ENCODE measurements around the gene SULT1A3. TPM values are rescaled to one million over a fixed set of nuclear protein-coding genes. Genes with fewer than 3 reads are reported as not detected.

The SULT1A3 gene
- total RNA-seq, 1 donor from 2014 or later: 26.4 TPM

DNA sequence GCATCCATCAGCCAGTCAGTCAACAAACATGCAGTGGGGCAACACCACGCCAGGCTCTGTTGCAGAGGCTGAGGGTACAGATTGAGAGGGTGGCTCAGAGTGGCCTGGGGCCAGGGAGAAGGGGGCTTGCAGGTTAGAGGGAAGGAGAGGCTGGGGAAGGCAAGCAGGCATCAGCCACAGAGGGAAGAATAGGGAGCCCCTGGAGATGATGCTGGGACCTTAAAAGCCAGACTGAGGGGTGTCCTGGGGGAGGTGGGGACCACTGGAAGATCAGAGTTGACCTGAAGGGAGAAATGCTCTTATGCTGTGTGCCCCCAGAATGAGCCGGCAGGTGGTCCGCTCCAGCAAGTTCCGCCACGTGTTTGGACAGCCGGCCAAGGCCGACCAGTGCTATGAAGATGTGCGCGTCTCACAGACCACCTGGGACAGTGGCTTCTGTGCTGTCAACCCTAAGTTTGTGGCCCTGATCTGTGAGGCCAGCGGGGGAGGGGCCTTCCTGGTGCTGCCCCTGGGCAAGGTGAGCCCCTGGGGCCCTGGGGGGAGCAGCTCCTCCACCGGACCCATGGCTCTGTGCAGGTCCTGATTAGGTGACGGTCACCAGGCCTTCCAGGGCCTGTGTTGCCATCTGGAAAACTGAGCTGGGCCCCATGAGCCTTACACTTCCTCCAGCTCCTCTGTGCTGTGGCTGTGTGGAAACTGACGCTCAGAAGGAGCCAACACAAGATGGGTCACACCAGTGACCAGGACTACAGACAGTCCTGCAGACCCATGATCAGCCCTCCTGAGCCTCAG lies 14.0 kb upstream of the SULT1A3 start:
- no peak overlapping the region for H3K27ac Mint-ChIP-seq (ENCODE audit: unreplicated experiment)
- H3K36me3 Mint-ChIP-seq (ENCODE audit: low read depth): no peaks in the 10 kb centered on the region
- DNase-seq (ENCODE audit: low read depth, low spot score): no peak
- peaks cover 5% of the 10 kb centered on the region for H3K4me1 Mint-ChIP-seq
- no peak for TF ChIP-seq CTCF (conservative IDR thresholded peaks at IDR 0.05)
- H3K4me3 Mint-ChIP-seq: peak overlapping the region; percentile 72
- no peaks in the 10 kb centered on the region for H3K9me3 Mint-ChIP-seq
- no peaks in the 10 kb centered on the region for H3K27me3 Mint-ChIP-seq (ENCODE audit: low read depth)

DNA sequence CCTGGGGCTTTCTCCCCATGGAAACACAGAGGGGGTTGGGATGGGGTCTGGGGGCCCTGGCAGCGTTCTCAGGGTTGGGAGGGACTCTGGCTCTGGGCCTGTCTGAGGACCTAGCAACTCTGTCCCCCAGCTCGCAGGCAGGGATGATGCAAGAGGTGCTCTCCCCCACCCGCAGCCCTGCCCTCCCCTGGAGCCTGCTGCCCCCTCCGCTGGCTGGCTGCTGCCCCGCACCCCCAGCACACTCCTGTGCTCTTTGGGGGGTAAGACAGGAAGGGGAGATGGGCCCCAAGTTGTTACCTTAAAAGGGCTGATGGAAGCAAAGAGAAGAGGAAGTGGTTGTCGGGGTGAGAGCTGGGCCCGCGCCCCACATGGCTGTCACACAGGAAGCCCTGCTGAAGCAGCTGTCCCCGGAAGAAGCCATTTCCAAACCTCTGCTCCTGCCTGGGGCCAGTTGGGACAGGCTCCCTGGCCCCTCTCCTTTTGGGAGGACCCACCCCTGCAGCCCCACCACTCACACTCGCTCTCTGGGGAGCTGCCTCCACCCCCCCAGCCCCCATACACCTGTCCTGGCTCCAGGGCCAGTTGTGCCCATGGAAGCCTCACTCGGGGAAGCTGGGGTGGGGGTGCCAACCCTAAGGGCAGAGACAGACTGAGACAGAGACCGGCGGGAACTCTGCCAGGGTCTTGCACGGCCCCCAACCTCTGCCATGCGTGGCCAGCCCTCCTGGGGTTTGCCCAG lies 13.2 kb upstream of the SULT1A3 start:
- no peak for DNase-seq (ENCODE audit: low read depth, low spot score)

GRCh38 chr16:30186444-30186781 lies 12.6 kb upstream of the SULT1A3 start:
- no peak overlapping the region for H3K27ac Mint-ChIP-seq (ENCODE audit: unreplicated experiment)
- H3K4me3 Mint-ChIP-seq: peak overlapping the region; percentile 67
- no peak for TF ChIP-seq CTCF (conservative IDR thresholded peaks at IDR 0.05)
- DNase-seq (ENCODE audit: low read depth, low spot score): no peak
- H3K36me3 Mint-ChIP-seq (ENCODE audit: low read depth): no peaks in the 10 kb centered on the region
- H3K4me1 Mint-ChIP-seq: peaks cover 5% of the 10 kb centered on the region
- no peaks in the 10 kb centered on the region for H3K9me3 Mint-ChIP-seq
- H3K27me3 Mint-ChIP-seq (ENCODE audit: low read depth): no peaks in the 10 kb centered on the region

More for the DNA sequence above, 13.2 kb upstream of the SULT1A3 start:
- no peak overlapping the region for H3K27ac Mint-ChIP-seq (ENCODE audit: unreplicated experiment)
- H3K9me3 Mint-ChIP-seq: no peaks in the 10 kb centered on the region
- H3K36me3 Mint-ChIP-seq (ENCODE audit: low read depth): no peaks in the 10 kb centered on the region
- H3K4me3 Mint-ChIP-seq: no peak overlapping the region
- no peaks in the 10 kb centered on the region for H3K27me3 Mint-ChIP-seq (ENCODE audit: low read depth)
- peaks cover 5% of the 10 kb centered on the region for H3K4me1 Mint-ChIP-seq
- TF ChIP-seq CTCF (conservative IDR thresholded peaks at IDR 0.05): no peak

DNA sequence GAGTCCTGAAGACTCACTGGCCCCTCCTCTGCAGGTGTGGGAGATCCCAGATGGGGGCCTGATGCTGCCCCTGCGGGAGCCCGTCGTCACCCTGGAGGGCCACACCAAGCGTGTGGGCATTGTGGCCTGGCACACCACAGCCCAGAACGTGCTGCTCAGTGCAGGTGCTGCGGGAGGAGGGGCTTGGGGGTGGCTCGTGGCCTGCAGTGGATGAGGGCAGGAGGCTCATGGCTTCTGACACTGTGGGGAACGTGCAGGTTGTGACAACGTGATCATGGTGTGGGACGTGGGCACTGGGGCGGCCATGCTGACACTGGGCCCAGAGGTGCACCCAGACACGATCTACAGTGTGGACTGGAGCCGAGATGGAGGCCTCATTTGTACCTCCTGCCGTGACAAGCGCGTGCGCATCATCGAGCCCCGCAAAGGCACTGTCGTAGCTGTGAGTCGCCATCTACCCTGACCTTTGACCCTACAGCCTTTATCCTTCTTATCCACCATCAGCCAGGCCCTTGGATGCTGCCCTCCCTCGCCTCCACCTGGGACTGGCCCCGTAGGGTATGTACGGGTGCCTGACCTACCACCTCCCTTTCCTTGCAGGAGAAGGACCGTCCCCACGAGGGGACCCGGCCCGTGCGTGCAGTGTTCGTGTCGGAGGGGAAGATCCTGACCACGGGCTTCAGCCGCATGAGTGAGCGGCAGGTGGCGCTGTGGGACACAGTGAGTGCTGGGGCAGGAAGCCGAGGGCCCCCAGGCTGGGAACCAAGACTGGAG lies 12.1 kb upstream of the SULT1A3 start:
- Mint-ChIP-seq H3K36me3 (ENCODE audit: low read depth) (no peaks in the 10 kb centered on the region), H3K4me3 (peak overlapping the region; percentile 67), H3K27me3 (ENCODE audit: low read depth) (no peaks in the 10 kb centered on the region), H3K4me1 (peaks cover 5% of the 10 kb centered on the region), H3K9me3 (no peaks in the 10 kb centered on the region), H3K27ac (ENCODE audit: unreplicated experiment) (no peak overlapping the region)
- peak; percentile 60 for TF ChIP-seq CTCF (conservative IDR thresholded peaks at IDR 0.05)
- peak; percentile 51 for DNase-seq (ENCODE audit: low read depth, low spot score)

GRCh38 chr16:30187556-30187865 lies 11.5 kb upstream of the SULT1A3 start:
- peaks cover 5% of the 10 kb centered on the region for H3K4me1 Mint-ChIP-seq
- H3K9me3 Mint-ChIP-seq: no peaks in the 10 kb centered on the region
- no peak overlapping the region for H3K27ac Mint-ChIP-seq (ENCODE audit: unreplicated experiment)
- no peaks in the 10 kb centered on the region for H3K27me3 Mint-ChIP-seq (ENCODE audit: low read depth)
- no peaks in the 10 kb centered on the region for H3K36me3 Mint-ChIP-seq (ENCODE audit: low read depth)
- no peak overlapping the region for H3K4me3 Mint-ChIP-seq
- TF ChIP-seq CTCF (conservative IDR thresholded peaks at IDR 0.05): peak; percentile 7
- DNase-seq (ENCODE audit: low read depth, low spot score): no peak

Measured in neural crest cell (in vitro differentiated cells).